Stimulated activated CD4-positive, alpha-beta T cell treated with anti-CD3 and anti-CD28 coated beads, Interleukin-4, amount 100 ng/mL, for 4 hours (primary cell): Measurements from ENCODE around the gene HTR5A.
"Not testable (repeated sequence)": the region's sequence is repeated elsewhere in the genome, so short reads cannot be mapped to it uniquely, and the experiment has no call there.

Experiments
- DNase-seq, 2 experiments: peaks; one replicate each; pipeline ENCODE4 v3.0.0-alpha.2; 2020

Gene HTR5A

DNA sequence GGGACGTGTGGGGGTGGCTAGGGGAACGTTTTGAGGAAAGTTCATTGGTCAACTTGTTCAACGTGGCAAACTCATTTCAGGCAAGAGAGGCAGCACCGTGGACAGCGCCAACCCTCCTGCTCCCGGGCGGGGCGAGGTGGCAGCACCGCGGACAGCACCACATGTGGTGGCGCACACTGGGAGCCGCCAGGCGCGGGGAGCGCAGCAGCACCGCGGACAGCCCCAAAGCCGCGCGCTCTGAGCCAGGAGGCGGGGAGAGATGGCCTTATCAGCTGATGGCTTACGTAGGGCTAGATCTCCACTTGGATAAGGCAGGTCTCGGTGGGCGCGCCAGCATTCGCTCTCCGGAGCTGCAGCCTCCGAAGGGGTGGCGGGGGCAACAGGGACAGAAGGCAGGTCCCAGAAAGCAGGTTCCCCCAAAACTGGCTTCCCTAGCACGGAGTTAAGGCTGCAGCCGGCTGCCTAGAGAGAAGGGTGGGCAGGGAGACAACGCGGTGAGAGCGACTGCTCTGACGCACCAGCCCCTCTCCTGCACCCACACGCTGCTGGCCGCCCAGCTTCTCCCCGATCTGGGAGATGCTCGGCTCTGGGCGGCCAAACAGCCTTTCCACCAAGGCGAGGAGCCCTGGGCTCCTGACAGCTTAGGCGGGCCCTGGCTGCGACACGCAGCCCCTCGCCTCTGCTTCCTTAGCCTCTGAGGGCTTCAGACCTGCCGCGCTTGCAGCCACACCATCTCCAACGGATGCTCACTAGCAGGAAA, at the start of gene HTR5A:
TSS of gene HTR5A (plus strand) at position 333 of the 760 bp plus-strand sequence. CDS start 576 bp downstream, outside the sequence.
- peak; percentile 56 to 77 for DNase-seq

DNA sequence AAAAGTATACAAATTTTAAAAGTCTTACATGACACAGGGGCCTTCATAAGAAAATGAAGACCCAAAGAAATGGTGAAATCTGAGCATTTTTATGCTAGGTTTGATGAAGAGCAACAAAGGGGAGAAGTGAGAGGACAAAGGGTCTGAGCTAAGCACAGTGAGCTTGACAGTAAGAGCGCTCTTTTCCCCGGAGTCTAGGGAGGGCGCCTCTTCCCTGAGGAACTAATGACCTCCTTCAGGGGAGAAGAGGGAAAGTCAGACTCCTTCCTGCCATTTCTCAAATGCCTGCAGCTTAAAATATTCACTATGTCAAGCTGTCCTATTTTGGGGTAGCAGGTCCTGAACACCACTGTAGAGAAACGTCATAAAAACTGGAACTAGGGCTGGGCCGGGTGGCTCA, 49.1 kb upstream of the HTR5A start:
- DNase-seq = no peak

DNA sequence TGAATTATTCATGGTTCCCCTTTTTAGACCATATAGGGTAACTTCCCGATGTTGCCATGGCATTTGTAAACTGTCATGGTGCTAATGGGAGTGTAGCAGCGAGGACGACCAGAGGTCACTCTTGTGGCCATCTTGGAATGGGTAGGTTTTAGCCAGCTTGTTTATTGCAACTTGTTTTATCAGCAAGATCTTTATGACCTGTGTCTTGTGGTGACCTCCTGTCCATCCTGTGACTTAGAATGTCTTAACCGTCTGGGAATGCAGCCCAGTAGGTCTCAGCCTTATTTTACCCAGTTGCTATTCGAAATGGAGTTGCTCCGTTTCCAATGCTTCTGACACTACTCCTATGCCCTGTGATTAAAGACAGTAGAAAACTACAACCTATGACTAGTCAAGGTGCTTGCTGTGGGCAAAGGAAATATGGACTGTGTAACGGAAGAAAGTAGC, 48.4 kb upstream of the HTR5A start:
- DNase-seq = no peak

DNA sequence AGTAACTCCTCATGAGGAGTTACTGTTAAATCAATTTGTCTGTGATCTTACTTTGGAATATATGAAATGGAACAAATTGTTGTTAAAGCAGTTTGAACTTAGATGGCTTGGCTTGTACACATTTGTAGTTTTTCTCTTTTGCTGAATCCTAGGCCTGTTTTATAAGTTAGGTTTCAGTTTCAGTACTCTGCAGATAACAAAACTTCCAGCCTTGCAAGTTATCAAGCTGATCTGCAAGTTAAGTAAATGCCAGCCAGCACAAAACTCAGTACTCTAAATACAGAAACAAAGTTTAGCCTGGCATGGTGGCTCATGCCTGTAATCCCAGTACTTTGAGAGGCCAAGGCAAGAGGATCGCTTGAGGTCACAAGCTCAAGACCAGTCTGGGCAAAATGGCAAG, 42.2 kb upstream of the HTR5A start:
- DNase-seq = no peak

DNA sequence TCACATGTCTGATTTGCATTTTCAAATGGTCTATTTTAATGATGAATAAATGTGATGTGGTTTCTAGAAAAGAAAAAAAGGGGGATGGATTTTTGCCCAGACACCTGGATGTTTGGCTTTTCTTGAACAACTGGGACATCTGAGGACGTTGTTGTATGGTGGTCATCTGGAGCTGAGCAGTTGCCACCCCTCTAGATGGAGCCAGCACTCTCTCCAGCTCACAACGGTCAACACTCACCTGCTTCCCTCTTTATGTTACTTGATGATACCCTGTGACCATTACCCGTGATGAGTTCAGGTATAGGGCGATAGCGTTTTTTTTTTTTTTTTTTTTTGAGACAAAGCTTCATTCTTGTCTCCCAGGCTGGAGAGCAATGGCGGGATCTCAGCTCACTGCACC, 37.1 kb upstream of the HTR5A start:
- no peak for DNase-seq

DNA sequence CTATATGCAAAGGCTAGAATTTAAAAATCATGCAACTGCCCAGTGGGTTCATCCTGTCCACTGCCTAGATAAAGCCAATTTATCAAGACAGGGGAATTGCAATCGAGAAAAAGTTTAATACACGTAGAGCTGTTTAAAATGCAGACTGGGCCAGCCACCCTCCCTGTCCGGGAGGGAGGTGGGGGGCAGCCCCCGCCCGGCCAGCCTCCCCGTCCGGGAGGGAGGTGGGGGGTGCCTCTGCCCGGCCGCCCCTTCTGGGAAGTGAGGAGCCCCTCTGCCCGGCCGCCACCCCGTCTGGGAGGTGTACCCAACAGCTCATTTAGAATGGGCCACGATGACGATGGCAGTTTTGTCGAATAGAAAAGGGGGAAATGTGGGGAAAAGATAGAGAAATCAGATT, 35.6 kb upstream of the HTR5A start:
- not testable (repeated sequence) for DNase-seq

DNA sequence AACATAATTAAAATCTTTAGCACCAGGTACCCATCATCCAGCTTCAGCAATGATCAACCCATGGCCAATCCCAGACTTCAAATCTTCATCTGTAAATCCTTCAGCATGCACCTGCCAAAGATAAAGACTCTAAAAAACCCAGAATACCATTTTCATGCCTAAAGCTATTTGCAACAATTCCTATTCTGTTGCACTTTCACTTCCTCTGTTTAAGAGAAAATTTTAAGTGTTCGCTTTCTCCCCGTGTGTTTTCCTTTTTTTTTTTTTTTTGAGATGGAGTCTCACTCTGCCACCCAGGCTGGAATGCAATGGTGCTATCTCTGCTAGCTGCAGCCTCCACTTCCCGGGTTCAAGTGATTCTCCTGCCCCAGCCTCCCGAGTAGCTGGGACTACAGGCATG, 31.8 kb upstream of the HTR5A start:
- DNase-seq = no peak

DNA sequence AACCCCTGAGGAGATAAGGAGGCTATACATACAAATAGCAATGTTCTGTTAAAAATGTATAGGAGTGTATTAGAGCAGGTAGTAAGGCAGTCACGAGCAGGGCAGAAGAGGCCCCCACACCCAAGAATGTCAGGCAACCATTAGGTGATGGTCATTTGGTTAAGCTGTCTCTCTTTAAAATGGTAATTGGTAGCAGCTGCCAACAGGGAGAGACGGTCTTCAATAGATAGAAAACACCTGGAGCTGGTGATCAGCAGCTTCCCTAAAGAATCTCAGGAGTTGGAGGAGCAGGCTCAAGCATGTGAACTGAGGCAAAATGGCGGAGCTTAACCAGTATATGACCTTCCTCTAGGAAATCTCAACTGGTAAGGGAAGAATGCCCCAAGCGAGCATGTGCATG, 26.4 kb upstream of the HTR5A start:
- DNase-seq = no peak

DNA sequence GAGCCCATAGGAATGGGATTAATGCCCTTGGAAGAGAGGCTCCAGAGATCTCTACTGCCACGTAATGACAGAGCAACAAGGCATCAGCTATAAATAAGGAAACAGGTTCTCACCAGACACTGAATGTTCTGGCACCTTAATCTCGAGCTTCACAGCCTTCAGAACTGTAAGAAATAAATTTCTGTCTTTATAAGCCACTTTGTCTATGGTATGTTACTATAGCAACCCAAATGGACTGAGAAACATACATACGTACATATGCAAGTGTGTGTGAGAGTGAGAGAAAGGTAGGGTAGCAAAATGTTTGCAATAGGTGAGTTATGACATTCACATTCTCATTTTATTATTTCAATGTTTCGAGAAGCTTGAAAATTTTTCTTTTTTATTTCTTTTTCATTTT, 22.1 kb upstream of the HTR5A start:
- DNase-seq = no peak

DNA sequence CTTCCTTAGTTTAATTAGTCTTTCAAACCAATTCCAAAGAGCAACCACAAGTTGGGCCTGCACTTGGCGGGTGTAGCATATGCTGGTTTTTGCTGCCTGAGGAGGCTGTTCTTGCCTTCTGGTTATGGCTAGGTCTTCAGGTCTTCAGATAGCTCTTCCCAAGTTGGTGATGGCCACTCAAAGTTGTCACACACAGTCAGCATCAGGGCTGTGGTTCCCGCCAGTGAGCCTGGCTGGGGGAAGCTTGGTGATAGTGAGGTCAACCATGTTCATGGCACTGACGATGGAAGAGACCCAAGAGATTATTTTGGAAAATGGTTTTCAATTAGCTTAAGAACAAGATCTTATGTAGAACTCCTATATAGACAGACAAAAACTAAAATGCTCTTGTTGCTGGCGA, 18.8 kb upstream of the HTR5A start:
- DNase-seq = no peak

DNA sequence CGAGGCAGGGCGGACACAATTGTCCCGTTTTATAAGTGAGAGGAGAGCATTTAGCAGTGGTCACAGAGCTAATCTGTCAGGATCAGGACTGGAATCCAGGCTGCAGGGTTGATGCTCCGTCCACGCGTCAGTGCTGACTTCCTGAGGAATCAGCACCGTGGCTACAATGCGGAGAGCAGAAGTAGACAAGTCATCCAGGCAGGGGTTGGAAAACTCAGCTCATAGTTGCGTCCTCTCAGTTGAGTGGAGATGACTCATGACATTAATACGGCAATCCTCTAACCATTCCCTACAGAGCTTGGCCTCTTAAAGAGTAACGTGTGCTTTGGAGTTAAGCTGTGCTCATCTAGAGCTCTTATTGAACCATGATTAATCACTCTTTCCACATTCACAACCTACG, 17.1 kb upstream of the HTR5A start:
- no peak for DNase-seq

DNA sequence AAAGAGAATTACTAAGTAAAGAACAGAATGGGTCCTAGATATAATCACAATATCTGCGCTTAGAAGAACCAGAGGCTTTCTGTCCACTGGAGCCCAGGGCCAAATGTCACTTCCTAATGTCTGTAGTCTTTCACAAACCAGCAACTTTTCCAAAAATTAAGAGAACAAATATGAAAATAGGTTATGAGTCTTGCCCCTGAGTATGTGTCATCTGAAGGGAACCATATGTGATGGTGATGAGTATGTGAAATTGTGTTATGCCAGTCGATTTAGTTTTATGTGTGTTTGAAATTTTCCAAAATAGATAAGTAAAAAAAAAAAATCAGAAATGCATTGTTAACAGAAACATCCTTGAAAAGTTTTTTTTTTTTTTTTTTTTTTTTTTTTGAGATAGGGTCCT, 15.4 kb upstream of the HTR5A start:
- no peak for DNase-seq

DNA sequence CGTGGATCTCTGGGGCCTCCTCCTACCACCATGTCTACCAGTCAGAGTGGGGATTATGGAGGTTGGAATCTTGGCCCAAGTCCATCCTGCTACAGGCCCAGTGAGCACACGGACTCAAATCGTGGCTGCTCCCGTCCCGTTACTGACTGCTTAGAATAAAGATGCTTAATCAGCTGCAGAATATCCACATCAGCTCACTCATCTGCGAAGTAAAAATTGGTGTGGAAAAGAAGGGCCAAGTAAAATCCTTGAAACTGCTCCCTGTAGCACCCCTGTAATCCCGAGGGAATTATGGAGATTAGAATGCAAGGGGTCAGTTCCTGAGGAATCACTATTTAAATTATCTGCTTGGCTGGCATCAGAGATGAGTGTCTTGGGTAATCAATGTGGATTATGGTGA, 13.0 kb upstream of the HTR5A start:
- no peak for DNase-seq

DNA sequence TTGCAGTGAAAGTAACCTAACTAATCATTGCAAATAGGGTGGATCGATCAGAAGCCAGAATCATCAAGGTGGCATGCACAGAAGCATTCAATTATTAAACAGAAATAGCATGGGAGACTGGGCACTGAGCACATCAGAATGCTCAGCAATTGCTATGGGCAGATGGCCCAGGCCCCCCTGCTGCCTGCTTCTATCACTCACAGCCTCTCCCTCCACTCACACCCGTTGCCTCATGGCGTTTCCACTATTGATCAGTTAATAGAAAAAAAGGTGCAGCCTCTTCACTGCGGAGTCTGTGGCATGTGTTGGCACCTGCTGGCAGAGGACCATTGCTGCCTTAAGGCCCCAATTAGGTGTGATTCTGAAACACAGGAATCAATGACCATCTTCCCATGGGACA, 11.2 kb upstream of the HTR5A start:
- DNase-seq = no peak

DNA sequence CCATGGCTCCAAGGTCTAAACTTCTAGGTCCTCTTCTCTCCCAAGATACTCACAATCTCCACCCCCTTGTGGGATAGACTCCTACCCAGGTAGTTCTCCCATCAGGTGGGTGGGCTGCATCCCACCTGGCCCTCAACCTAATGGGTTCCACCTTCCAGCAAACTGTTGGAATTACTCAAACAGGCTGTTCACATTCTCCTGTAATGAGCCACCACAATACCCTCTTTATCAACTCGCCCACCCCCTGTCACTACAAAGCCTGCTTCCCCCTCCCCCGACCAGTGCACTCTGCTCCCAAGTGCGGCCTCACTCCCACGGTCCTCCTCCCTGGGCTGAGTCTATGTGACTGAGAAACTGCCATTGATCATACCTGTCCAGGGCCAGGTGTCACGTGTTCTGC, 10.4 kb upstream of the HTR5A start:
- DNase-seq = no peak

DNA sequence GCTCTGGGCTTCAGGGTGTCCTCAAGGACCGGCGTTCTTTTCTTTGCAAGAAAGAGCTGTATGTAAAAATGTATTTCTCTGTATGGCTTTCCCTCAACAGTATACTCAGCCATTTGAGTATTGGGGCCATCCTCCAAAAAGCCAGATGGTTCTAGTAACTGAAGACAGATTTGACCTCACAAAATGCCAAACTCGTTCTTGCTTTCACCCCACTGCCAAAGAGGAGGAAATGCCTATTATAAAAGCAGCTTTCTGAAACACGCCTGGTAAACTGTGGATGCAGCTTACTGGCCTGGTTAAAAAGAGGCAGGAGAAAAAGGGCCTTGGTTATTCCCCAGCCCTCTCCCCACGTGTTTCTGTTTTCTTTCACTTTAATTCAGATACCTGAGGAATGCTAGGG, 7.7 kb upstream of the HTR5A start:
- no peak for DNase-seq

DNA sequence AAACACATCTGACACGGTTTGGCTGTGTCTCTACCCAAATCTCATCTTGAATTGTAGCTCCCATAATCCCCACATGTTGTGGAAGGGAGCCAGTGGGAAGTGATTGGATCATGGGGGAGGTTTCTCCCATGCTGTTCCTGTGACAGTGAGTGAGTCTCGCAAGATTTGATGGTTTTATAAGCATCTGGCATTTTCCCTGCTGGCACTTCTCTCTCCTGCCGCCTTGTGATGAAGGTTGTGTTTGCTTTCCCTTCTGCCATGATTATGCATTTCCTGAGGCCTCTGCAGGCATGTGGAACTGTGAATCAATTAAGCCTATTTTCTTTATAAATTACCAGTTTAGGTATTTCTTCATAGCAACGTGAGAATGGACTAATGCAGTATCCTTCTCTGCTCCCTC, 5.9 kb upstream of the HTR5A start:
- no peak for DNase-seq

DNA sequence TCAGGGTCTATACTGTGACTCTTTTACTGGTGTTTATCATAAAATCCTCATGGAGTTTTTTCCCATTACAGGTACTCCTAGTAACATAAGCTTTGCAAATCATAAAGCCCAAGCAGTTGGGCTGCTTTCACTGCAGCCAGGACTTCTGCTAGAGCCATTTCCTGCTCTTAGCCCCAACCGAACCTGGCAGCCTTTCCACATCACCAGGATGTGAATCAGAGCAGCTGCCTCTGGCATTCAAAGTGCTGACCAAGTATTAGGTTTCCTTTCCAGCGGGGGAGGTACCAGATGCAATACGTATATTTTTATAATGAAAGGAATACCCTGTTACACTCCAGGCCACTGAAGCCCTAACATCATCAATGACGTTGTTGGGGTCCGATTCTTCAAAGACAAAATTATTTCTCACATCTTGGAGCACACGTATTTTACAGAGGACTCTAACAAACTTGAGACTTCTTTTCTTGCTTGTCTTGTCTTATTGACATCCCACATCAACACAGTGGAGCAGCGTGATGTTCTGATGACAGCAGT, 3.6 kb upstream of the HTR5A start:
- no peak for DNase-seq

DNA sequence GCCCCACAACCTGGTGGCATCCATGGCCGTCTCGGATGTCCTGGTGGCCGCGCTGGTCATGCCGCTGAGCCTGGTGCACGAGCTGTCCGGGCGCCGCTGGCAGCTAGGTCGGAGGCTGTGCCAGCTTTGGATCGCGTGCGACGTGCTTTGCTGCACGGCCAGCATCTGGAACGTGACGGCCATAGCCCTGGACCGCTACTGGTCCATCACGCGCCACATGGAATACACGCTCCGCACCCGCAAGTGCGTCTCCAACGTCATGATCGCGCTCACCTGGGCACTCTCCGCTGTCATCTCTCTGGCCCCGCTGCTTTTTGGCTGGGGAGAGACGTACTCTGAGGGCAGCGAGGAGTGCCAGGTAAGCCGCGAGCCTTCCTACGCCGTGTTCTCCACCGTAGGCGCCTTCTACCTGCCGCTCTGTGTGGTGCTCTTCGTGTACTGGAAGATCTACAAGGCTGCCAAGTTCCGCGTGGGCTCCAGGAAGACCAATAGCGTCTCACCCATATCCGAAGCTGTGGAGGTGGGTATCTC, 1.1 kb downstream of the HTR5A start:
- DNase-seq = no peak

DNA sequence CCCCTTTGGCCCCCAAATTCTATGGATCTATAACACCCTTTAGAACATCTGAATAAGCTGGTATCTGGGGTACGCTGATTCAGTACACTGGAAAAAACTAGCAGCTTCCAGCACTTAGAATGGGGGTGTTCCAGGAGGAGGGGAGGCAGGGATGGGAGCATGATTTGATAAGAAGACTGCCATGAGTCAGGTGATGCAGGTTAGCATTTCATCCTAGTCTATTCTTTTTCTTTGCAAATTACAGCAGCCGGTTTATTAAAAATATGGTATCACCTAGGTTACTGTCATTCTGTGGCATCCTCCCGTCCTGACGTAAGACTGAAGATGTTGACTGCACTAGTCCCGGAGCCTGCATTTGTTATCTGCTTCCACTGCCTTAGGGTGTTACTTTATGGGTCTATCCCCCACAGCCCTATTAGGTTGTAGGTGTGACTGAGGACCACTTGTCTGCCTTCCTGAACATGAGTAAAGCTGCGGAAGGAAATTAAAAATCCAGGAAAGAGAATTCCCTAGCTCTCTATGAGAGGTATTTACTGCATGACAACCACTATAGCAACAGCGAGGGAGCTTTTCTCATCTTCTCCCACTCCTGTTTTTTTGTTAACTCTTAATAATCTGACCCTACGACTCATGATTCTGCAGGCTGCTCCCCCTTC, 1.9 kb downstream of the HTR5A start:
- no peak for DNase-seq

DNA sequence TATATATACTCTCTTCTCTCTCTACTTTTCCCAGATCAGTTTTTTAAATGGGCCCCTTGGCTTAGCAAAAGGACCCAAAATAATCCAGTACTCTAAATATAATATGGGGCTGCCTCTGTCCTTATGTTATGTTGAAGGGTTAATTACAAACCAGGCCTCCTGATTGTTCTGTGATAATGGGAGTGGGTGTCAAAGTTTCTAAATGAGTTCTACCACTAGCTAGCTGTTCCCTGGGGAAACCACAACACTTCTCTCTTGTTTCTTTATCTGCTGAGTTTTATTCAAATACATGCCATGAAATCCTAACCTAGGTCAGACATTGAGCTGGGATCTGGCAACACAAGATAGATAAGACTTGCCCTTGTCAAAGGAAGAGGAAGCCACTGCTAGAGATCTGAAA, 3.8 kb downstream of the HTR5A start:
- DNase-seq = no peak

DNA sequence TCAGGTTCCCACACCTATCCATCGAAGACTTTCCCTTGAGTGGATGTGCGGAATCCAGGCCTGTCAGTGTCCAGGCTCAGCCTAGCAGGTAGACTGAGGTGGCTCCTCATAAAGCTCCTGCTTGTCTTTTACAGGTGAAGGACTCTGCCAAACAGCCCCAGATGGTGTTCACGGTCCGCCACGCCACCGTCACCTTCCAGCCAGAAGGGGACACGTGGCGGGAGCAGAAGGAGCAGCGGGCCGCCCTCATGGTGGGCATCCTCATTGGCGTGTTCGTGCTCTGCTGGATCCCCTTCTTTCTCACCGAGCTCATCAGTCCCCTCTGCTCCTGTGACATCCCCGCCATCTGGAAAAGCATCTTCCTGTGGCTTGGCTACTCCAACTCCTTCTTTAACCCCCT, 13.9 kb downstream of the HTR5A start:
- no peak for DNase-seq

DNA sequence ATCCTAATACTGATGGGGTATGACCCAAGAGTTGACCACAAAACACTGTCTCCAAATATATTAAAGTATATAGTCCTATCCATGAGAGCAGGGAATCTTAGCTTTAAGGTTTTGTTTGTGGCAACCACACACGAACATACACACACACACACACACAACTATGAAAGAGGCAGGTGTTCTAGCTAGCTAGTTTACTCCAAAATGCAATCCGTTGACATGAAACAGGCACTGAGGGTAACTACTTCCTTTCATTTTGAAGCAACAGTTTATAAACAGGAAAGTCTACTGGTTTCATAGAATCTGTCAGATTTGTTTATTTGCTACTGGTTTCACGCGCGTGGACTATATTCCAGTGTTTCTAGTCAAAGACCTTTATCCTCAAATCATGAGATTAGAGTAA, 14.8 kb downstream of the HTR5A start:
- no peak for DNase-seq

DNA sequence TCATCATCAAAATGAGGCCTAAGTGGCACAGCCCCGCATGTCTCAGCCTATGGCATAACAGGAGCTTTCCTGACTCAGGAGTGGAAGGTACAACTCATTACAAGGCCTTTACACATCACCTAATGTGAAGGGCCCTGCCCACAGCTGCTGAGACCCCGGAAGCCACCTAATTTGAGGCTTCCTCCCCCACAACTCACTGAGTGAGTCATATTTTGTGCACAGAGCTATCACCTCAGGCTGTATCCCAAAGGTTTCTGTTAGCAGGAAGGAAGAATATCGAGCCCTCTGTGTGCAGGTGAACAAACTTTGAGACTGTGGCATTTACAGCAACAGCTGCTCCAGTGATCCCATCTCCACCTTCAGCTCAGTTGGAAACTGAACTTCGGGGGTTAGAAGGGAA, 20.6 kb downstream of the HTR5A start:
- DNase-seq = peak in 1 of 2 experiments; percentile 57
